T-helper 22 cell (primary cell): Measurements from ENCODE around the gene GPALPP1.
A peak's percentile ranks its signal among the peaks of the same experiment; 100 is the strongest.
"Not testable (repeated sequence)": the region's sequence is repeated elsewhere in the genome, so short reads cannot be mapped to it uniquely, and the experiment has no call there.

Experiments used
- DNase-seq: peaks from one replicate; pipeline ENCODE4 v3.0.0-alpha.2; 2020; ENCODE audit warnings: low read depth

GPALPP1 gene

DNA sequence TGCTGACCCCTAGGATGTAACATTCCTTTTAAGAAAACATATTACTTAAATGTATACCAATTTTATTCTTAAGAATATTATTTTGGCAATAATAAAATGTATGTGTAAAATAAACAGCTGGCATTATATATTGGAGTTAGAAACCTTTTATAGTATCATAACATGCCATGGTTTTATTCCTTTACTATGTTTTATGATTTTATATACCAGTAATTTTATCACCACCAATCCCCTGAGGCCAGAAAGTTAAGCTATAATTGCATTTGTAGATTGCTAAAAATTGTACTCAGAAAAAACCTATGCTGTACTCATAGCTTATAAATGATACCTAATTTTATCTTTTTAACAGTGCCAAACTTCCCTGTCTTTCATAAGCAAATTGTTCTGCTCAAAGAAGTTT lies 17.9 kb downstream of the GPALPP1 start:
- DNase-seq: no peak

DNA sequence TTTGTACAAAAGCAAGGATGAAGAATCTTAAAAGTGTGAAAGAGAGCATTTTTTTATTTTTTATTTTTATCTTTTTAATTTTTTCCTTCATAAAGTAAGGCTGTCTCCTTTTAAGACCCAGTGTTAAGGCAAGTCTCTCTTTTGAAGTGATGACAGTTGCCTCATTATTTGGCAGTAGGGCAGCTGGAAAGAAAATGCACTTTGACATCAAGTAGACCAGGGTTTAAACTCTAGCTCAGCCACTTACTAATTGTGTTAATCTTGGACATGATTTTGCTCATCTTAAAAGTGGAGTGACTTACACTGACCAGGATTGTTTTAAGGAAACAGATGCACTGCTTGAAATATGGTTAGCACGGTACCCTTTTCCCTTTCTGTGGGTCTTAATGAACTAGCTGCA lies 18.5 kb downstream of the GPALPP1 start:
- no peak for DNase-seq

DNA sequence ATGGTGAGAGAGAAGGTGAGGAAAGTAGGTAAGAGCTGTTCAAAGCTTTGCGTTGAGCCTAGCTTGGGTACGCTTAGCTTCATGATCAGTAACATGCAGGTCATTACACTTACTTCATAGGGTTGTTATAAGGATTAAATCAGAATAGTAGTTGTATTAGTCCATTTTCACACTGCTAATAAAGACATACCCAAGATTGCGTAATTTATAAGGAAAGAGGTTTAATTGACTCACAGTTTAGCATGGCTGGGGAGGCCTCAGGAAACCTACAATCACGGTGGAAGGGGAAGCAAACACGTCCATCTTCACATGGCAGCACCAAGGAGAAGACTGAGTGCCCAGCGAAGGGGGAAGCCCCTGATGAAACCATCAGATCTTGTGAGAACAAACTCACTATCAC lies 21.9 kb downstream of the GPALPP1 start:
- no peak for DNase-seq

DNA sequence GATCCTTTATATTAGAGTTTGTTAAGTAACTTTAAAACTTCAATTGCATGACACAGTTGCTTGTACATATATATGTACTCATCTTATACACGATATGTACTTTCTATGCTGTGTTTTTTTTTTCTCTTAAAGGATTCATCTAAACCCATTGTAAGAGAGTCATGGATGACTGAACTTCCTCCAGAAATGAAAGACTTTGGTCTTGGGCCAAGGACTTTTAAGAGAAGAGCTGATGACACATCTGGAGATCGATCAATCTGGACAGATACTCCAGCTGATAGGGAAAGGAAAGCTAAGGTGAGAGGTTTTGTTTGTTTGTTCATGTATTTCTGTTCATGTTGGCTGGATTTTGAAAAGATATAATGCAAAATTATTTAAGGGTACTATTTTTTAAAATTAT lies 26.0 kb downstream of the GPALPP1 start:
- DNase-seq: no peak

DNA sequence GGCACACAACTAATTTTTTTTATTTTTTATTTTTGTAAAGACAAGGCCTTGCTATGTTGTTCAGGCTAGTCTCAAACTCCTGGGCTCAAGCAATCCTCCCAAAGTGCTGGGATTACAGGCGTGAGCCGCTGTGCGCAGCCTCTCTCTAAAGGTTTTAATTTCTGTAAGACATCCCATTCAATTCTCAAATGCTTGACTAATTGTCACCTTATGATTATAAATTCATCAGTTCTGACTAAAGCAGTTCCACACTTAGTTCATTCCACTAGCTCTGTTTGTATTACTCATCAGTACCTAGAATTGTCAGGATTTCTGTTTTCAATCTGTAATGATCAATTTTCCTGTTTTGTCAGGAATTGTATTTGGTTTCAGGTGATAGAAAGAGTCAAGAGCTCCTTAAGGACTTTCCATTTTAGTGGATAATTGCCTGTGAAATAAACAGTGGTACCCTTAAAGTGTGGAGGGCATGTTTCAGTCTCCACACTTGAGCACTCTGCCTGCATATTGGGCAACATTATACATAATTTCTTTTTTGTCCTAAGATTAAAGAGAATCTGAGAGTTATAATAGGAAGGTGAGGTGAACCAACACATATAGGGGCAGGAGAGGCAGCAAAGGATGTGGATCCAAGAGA lies 27.6 kb downstream of the GPALPP1 start:
- no peak for DNase-seq

DNA sequence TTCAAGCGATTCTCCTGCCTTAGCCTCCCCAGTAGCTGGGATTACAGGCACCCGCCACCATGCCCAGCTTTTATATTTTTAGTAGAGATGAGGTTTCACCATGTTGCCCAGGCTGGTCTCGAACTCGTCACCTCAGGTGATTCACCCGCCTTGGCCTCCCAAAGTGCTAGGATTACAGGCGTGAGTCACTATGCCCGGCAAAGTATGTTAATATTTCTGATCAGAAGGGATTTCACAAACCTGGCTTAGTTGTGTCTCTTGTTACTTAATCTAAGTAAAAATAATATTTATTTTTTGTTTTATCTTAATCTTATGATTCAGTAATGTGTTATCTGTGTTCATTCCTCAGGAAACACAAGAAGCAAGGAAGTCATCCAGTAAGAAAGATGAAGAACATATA lies 30.6 kb downstream of the GPALPP1 start:
- DNase-seq: not testable (repeated sequence)

DNA sequence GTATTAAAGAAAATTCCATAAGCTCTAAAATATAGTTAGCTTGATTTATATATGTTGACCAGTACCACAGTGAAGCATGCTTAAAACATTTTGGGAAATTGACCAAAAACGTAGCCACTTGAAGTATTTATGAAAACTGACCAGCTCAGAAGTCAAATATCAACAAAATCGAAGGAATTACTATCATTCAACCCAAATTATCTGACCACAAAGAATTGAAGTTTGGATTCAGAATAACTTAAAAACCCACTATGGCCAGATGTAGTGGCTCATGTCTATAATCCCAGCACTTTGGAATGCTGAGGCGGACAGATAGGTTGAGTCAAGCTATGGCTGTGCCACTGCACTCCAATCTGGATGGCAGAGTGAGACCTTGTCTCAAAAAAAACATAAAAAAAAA lies 31.9 kb downstream of the GPALPP1 start:
- DNase-seq: no peak

DNA sequence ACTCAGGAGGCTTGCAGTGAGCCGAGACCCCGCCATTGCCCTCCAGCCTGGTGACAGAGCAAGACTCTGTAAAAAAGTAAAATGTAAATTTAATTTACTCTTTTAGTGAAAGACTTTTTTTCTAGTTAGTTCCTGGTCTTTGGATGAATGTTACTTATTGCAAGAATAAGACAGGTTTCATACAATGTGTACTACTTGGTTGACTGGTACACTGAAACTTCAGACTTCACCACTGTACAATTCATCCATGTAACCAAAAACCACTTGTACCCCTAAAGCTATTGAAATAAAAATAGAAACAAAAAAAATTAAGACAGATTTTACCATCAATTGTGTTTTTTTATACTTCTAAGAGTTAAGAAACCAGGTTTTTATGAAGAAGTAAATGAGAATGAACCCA lies 35.5 kb downstream of the GPALPP1 start:
- DNase-seq: no peak

DNA sequence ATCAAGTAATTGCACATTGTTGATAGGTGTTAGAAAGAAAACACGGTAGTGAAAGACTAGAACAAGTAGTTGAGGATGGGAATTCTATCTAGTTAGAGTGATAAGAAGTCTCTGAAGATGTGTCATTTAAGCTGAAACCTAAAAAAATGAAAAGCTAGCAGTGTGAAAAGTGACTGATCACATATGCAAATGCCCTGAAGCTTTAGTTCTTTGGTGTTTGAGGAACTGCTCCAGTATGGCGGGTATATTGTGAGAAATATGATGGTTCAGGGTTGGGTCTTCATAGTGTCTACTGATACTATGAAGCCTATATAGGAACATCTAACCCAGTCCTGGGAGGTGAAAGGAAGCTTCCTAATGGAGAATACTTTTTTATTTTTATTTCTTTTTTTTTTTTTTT lies 45.0 kb downstream of the GPALPP1 start:
- no peak for DNase-seq

DNA sequence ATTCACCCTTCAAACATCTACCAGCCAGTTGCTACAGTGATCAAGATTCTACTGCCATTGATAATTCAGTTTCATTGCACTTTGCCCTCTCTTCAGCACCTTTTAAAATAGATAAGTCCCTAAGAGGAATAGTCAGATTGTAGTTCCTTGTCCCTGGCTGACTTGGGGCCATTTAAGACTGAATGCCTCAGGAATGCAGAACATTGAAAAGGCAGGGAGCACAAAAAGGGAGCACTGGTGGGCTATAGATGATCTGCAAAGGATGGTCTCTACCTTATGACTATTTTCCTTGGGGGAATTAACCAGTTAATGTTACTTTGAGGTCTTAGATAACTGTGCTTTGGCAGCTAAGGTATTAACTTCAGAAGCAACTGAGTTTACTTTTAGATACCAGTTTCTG lies 46.9 kb downstream of the GPALPP1 start:
- no peak for DNase-seq

DNA sequence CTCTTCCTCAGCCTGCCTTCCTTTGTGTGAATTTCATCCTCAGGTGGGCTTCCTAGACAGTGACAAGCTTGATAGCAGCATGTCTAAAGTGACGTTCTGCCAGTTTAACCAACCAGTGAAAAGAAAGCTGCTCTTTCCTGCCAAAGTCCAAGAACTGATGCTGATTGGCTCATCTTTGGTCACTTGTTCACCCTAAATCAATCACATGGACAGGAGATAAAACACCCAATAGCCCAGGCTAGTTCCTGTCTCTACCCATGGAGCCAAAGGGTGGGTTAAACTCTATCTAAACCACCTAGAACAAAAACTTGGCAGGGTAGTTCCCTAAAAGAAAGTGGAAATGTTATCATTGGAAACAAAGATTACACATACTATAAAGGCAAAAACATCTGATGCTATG lies 50.8 kb downstream of the GPALPP1 start:
- no peak for DNase-seq

DNA sequence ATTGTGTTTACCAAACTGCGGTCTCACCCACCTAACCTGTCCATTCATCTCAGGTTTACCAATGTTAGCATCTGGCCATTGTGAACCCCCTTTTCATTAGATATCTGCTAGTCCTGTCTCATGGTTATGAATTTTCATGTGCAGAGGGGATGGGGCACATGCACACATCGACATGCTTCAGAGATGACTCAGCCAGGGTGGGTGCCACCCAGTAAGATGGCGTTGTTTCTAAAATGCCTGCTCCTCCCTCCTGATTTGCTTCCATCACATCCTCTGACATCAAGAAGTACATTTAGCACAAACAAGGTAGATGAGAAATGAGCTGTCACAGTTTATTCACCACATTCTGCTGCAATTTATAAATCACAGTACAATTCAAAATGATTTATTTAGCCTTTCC lies 51.3 kb downstream of the GPALPP1 start:
- DNase-seq: no peak

DNA sequence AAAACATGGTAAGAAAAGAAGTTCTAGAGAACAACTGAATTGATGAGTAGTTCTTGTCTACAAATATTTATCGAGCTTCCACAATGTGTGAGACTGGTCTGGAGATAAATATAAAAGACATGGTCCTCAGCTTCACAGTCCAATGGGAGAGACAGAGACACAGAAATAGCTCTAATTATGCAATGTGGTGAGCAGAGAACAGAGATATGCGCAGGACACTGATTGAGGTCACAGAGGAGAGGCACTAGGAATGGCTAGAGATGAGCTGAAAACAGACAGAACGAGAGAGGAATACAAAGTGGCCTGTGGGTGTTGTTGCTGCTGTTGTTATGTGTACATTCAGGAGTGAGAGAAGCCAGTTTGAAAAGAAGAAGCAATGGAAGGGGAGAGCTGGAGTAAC lies 53.2 kb downstream of the GPALPP1 start:
- no peak for DNase-seq

DNA sequence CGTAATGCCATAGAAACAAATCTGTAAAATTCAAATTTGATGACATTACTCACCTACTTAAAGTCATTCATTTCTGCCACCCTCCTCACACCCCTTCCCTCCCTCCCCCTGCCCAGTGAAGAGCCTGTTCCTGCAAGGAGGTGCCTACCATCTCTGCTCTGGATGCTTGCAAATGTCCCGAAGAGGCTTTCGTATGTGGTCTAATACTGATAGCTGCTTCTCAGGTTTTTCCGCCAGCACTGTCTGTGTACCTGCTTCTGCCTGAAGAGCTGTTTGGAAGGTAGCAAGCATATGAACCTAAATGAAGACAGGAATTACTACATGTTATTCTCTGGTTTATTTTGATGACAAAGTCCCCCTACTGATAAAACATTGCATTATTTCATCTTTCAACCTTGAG lies 57.1 kb downstream of the GPALPP1 start:
- no peak for DNase-seq

DNA sequence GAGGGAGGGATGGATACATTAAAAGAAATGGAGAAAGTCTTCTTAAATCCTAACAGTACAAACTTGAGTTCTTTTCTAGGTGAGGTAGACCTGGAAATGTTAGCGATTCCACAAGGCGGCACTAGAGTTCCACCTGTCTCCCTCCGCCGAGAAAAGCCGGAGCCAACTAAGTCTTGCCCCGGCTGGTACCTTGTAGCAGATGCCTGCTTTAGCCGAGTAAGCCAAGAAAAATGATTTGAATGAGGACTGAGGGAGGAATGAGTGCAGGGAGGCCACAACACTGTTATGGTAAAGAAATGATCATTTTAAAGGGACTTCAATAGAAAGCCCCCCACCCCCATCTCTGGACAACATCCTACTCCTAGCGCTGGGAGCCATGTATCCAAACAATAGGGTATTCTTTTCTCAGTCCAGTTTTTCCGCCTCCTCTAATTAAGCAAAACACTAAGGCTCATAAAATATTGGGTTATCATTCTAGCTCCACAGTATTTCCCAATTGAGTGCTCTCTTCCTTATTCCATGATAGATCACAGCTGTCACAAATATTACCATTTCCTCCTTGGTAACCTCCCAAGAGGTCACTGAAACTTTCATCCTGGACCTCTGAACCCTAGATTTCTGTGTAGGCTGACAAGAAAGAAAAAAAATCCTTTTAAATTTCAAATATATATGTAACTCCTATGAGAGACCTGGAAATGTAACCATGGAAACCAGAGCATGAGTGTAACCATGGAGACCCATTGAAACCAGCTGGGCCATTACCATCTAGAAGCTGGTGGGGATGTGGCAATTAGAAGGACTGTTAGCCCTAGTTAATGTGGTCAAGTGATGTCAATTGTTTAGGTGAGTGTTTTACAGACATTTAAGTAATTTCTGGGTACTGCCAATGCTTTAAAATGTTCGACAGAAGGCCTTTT lies 58.3 kb downstream of the GPALPP1 start:
- peak; percentile 38 for DNase-seq

DNA sequence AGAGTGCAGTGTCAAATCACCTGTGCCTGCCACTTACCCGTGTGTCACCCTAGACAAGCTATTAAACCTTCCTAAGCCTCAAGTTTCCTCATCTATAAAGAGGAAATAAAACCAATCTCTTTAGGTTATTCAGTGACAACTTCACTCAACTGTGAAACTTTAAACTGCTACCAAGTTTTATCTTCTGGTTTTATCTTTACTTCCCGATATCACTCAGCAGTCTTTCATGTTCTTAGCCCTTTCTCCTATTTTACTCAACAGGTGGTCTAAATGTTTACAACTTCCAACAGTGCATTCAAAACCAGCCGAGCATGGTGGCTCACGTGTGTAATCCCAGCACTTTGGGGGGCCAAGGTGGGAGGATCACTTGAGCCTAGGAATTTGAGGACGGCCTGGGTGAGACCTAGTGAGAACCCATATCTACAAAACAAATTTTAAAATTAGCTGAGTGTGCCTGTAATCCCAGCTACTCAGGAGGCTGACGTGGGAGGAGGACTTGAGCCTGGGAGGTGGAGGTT lies 59.6 kb downstream of the GPALPP1 start:
- DNase-seq: no peak

DNA sequence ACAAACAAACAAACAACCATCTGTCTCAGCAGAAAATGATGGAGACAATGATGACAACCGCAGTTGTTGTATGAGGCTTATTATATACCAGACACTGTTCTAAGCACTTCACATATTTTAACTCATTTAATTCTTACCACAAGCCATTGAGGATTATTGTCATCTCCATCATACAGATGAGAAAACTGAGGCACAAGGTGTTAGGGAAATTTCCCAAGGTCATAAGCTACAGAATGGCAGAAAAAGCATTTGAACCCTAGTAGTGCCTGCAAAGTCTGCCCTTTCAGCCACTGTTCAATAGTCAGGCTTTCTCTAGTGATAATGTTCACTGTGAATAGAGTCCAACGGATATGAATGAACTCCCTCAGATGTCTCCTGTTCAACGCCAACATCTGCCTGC lies 60.1 kb downstream of the GPALPP1 start:
- no peak for DNase-seq

DNA sequence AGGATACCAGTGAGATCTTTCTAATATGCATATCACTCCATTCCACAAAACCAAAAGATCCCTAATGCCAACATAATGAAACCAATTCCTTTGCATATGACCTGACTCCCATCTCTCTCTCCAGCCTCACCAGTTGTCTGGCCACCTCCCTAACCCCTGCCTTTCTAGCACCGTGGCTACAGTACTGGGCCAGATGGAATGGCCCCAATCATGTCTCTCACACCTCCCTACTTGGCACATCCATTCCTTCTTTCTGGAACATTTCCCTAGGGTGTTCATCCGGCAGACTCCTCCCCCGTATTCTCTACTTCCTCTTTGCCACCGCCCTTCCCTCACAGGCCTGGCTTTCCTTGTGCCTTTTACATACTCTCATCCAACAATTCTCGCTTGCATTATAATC lies 62.0 kb downstream of the GPALPP1 start:
- no peak for DNase-seq

DNA sequence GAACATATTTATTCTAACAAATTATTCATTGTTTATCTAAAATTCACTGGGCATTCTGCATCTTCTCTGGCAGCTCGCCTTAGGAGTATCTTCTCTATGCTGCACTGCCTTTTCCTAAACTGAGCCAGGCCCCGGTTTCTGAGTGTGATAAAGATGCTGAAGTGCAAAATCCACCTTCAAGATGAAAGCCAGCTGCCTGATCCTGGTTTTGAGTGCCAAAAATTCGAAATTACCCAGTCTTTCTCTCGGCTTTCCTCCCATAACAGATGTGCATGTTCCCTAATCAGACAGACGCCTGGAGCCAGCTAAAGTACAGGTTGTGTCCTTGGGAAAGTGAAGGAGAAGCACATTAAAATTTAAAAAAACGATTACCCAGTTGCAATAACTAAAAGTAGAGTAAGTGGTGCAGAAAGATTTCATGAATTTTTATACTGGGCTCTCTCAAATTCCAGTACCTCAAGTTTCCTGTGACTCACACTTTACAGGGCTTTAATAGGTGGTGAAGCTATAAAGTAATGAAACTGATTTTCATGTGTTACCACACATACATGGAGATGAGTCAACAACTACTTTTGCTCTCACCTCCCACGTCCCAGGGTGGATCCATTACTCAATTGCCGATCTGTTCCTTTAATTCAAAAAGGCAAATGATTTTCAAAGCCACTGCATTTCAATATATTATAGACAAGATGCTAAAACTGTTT lies 66.0 kb downstream of the GPALPP1 start:
- no peak for DNase-seq

DNA sequence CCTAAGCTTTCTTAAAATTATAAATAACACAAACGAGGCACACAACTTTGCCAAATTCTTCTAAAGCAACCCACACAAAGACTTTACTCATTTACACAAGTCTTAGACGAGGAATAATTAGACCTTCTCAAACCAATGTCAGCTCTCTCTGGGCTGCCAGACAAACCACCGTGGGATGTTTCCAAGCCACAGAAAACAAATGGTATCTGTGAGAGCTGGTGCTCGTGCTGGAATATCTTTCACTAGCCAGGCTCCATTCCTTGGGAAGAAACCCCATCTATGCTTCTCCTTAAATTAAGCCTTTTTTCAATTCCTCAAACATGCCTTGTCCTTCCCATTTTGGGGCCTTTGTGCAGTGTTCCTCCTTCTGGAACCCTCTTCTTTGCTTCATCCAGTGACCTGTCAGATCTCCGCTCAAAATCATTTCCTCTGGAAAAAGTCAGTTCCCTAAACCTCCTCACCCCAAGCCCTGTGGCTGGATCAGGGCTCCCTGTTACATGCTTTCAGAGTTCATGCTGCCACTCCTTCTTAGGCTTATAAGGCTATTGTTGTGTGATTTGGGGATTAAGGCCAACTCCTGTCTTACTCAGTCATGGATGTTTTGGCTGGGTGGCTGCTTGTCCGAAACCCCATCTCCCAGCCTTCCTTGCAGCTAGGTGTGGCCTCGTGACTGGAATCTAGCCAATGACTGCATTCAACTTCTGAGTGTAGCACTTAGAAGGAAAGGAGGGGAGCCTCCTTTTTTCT lies 66.7 kb downstream of the GPALPP1 start:
- no peak for DNase-seq

DNA sequence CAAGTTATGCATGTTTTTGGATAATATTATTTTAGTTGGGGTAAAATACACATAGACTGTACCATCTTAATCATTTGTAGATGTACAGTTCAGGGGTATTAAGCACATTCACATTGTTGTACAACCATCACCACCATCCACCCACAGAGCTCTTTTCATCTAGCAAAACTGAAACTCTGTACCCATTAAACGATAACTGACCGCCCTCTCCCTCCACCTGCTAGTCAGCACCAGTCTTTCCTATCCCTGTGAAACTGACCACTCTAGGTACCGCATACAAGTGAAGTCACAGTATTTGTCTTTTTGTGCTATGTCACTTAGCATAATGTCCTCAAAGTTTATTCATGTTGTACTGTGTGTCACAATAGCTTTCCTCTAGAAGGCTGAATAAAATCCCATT lies 70.7 kb downstream of the GPALPP1 start:
- no peak for DNase-seq

DNA sequence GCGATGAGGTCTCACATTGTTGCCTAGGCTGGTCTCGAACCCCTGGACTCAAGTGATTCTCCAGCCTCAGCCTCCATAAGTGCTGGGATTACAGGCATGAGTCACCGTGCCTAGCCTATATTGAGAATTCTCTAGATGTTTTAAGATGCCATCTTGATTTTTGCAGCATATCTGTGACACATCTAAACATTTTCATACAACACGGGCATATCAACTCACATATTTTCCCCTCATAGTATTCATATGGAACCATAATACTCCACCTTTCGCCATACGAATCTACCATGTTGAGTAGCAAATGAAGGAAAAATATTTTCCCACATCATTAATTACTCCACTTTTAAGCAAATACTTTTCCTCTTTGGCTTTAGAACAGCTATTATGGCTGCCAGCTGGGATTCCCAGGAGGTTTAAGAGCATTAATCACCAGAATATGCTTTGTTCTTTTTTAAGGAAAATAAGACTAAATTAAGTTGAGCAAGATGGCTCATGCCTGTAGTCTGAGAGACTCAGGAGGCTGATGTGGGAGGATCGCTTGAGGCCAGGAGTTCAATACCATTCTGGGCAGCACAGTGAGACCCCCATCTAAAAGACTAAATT lies 74.0 kb downstream of the GPALPP1 start:
- no peak for DNase-seq
